Measurements from ENCODE around the gene MSANTD1.

The MSANTD1 gene

GRCh38 chr4:3248178-3248480 lies 830 bp upstream of the MSANTD1 start:
- DNase-seq (ENCODE audit: low spot score) = no peak

GRCh38 chr4:3249711-3250437 lies 915 bp downstream of the MSANTD1 start:
- no peak for DNase-seq (ENCODE audit: low spot score)

GRCh38 chr4:3250438-3250955 lies 1.5 kb downstream of the MSANTD1 start:
- no peak for DNase-seq (ENCODE audit: low spot score)

DNA sequence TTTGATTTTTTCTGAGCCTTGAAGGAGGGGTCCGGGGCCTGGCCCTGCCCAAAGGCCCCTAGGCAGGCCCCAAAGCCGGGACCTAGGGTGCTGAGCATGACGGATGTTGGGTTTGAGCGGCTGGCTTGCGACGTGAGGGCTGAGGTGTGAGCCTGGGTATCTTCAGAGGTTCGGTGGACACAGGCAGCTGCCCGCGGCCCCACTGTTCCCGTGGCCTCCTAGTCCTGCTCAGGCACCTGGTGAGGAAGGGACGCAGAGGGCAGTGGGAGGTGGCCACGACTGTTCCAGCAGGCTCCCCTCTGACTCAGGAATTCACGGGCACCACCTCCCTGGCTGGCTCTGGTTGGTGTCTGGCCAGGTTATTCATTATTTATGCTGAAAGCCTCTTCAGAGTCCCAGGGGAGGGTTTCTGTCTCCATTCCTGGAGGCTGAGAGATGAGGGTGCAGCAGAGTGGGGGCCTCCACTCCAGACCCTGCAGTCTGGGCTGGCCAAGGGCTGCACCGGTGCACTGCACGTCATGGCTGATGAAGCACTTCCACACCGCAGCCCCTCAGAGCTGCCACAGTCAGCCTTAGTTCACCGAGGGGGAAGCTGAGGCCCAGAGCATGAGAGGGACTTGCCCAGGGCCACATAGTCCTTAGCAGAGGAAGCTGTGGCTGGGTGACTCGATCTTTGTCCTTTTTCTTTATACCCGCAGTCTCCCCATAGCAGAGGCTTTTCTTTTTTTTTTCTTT lies 2.2 kb downstream of the MSANTD1 start:
- DNase-seq (ENCODE audit: low spot score) = no peak

GRCh38 chr4:3251691-3252479 lies 2.9 kb downstream of the MSANTD1 start:
- DNase-seq (ENCODE audit: low spot score) = no peak

DNA sequence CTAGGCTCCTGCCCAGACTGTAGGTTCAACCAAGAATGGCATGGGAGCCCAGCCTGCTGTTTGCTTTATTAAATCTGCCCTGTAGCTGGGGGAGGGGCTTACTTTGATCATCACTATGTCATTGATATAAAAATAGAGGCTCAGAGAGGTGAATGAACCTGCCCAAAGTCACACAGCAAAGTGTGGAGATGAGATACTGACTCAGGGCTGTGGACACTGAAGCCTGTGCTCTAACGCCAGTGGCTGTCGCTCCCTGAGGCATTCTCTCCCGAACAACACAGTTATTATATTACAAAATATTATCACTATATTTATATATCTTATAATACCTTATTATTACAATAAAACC lies 3.5 kb downstream of the MSANTD1 start:
- DNase-seq (ENCODE audit: low spot score) = no peak

- DNase-seq (ENCODE audit: low spot score) = no peak
Measured at GRCh38 chr4:3252831-3253641, 4.1 kb downstream of the MSANTD1 start.

DNA sequence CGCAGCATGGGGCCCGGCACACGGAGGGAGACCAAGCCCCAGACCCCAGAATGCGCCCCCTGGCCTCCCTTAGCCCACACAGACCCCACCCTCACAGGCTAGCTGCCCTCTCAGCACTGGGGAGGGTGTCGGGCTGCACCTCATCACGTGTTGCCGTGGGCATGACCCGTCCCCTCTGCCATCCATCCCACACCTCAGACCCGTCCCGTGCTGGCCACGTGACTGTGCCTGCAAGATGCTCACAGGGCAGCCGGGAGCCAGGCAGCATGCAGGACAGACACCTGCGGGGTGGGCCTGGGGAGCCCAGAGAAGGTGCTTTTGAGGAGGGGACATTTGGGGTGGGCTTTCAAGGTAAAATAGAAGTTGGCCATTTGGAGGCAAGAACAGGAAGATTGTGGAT lies 4.8 kb downstream of the MSANTD1 start:
- no peak for DNase-seq (ENCODE audit: low spot score)

DNA sequence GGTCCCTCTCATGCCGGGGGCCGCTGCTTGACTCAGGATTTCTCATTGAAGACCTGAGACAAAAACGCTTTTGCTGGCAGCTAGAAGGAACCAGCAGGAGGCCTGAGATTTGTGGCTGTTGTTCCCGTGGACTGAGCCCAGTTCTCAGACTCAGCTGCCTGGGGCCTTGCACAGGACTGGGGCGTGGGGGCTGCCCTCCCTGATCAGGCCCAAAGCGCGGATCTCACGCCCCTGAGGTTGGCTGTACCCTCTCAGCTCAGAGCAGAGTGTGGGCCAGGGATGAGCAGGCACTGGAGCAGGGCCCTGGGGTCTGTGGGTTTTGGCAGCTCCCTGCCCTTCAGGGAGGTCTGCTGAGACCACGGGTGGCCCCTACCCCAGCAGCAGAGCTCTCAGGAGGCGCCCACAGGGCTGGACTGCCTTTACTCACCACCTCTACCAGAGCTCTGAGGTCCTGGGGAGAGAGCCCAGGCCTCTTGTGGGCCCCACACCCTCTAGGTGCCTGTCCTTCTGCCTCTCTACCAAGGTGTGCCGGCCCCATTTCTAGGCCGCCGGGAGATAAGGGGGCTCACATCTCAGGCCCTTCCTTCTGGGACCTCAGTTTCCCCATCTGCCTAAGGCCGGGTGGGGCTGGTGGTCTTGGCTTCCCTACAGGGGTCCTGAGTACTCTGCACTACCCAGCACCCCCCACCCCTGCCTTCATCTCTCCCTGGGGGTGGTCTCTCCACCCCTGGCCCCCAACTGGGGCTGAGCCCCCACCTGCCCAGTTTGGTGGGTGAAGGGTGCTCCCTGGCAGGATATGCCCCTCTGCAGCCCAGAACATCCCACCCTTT lies 5.6 kb downstream of the MSANTD1 start:
- DNase-seq (ENCODE audit: low spot score) = no peak

GRCh38 chr4:3255611-3256186 lies 6.7 kb downstream of the MSANTD1 start:
- DNase-seq (ENCODE audit: low spot score) = no peak

DNA sequence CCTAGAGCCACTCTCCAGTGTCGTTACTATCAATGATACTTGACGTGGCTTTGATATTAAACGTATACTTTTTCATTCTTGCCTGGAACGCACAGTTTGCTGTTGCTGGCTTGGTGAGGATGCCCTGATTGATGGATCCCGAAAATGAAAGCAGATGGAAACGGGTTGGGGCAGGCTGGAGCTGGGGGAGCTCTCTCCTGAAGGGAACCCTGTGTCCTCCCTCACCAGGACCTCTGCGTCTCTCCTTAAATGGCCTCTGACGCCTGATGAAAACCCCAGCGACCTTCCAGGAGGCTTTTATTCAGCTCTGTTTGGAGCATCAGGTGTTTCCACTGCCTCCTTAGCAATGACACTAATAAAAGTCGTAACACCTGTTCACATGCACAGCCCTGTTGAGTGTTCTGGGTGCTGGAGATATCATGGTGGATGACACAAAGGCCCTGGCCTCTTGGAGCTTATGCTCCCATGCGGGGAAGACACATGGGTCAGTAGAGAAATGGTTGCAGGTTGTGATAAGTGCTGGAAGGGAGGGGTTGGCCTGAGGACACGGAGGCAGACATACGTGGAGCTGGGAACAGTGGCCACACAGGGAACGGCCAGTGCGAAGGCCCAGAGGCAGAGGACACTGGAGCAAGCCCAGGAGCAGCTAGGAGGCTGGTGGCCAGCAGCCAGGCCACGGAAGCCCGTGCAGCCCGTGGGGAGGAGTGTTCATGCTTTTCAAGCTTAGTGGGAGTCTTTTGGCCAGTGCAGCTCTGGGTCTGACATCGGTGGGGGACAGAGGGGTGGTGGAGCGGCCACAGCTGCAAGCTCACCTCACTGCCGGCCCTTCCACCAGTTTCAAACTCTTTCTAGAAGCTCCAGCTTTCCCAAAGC lies 7.5 kb downstream of the MSANTD1 start:
- DNase-seq (ENCODE audit: low spot score) = no peak

GRCh38 chr4:3257103-3257555 lies 8.2 kb downstream of the MSANTD1 start:
- DNase-seq (ENCODE audit: low spot score) = no peak

GRCh38 chr4:3257556-3258482 lies 8.9 kb downstream of the MSANTD1 start:
- DNase-seq (ENCODE audit: low spot score) = peak; percentile 51

DNA sequence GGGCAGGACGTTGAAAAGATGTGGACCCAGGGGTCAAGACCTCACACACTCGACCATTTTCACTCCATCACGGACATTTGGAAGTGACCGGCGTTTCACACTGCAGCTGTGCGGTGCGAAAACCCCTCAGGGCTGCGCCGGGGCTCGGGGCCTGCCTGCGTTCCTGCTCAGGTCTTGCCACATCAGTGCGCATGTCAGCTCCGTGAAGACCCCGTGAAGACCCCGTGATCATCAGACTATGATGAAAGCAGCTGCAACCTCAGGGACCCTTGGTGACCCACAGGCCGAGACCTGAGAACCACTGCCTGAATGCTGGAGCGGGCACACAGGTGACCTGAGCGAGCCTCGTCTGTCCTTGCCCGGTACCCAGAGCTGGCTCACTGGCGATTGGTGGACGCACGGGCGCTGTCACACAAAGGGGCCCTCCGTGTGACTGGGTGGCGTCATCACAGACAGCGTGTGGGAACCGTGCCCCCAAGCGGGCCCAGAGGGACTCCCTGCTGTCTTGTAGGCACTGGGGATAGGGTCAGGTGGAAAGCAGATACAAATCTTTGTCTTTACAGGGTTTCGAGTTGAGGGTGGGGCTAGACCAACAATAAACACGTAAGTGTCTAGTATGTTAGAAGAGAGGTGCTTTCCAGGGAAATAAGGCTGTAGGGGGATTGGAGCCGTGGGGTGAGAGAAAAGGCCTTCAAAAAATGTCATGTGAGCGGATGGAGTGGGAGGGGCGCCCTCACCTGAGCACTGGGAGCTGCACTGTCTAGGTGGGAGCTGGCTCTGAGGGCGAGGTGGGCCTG lies 12.7 kb downstream of the MSANTD1 start:
- DNase-seq (ENCODE audit: low spot score) = no peak

- no peak for DNase-seq (ENCODE audit: low spot score)
Measured at GRCh38 chr4:3262208-3263052, 13.5 kb downstream of the MSANTD1 start.

GRCh38 chr4:3263053-3263875 lies 14.3 kb downstream of the MSANTD1 start:
- DNase-seq (ENCODE audit: low spot score) = no peak

Measured in AG20443 (cell line).